Stomach smooth muscle (tissue), 2 donors: ENCODE results near the gene CNTLN.

Source experiments
- H3K27ac ChIP-seq: one replicate; pipeline ENCODE4 v1.7.0; 2013; ENCODE audit warnings: mild to moderate bottlenecking, low read length, inconsistent platforms
- H3K27me3 ChIP-seq, 2 donors: one replicate each; pipeline ENCODE4 v1.7.0; 2013; ENCODE audit warnings: low read length in 2 of 2; ENCODE audit not compliant: insufficient read depth in 2 of 2, control insufficient read depth in 1 of 2
- H3K36me3 ChIP-seq, 2 donors: one replicate each; pipeline ENCODE4 v1.7.0; 2013; ENCODE audit warnings: low read length in 2 of 2; ENCODE audit not compliant: control insufficient read depth in 2 of 2, insufficient read depth in 2 of 2
- H3K4me1 ChIP-seq: one replicate; pipeline ENCODE4 v1.7.0; 2013; ENCODE audit warnings: low read length; ENCODE audit not compliant: control insufficient read depth, insufficient read depth
- H3K4me3 ChIP-seq, 2 donors: one replicate each; pipeline ENCODE4 v1.7.0; 2013; ENCODE audit warnings: low read length in 2 of 2
- H3K9ac ChIP-seq, 2 donors: one replicate each; pipeline ENCODE4 v1.7.0; 2013; ENCODE audit warnings: low read length in 2 of 2, mild to moderate bottlenecking in 1 of 2
- H3K9me3 ChIP-seq, 2 donors: one replicate each; pipeline ENCODE4 v1.7.0; 2013; ENCODE audit warnings: low read length in 2 of 2; ENCODE audit not compliant: control insufficient read depth in 2 of 2
- donor health status: healthy.
- donor health status: Pancreatic carcinoma.

Gene CNTLN

DNA sequence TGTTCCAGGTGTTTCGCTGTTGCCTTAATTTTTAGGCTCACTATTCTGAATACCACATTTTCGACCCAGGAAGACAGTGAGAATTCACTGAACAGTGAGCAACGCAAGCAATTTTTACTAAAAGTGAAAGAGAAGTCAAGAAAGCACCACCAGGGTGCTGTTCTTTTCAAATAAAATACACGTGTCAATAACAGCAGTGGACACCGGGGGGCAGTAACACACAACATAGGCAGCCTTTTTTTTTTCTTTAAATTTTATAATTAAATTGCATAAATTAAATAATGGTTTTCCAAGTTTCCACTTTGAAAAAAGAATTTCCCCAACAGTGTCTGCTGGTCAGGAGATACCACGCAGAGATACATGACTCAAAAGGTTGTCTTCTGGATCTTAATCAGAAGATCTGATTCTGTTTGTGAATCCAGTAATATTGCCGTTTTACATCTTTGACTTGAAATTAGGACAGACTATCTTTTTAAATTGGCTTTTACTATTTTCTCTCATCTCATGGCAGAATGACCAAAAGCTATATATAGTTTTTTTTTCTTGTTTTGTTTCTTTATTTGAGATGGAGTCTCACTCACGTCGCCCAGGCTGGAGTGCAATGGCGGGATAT, 396.9 kb downstream of the CNTLN start:
- Histone ChIP-seq H3K9ac (no peak overlapping the region), H3K4me3 (no peak overlapping the region), H3K36me3 (no peaks in the 10 kb centered on the region), H3K27me3 (no peaks in the 10 kb centered on the region), H3K9me3 (no peaks in the 10 kb centered on the region), H3K27ac (no peak overlapping the region), H3K4me1 (no peaks in the 10 kb centered on the region)

GRCh38 chr9:17532461-17532860, 397.6 kb downstream of the CNTLN start:
- Histone ChIP-seq H3K4me1 (no peaks in the 10 kb centered on the region), H3K9me3 (no peaks in the 10 kb centered on the region), H3K27ac (no peak overlapping the region), H3K9ac (no peak overlapping the region), H3K36me3 (no peaks in the 10 kb centered on the region), H3K27me3 (peaks cover 0 to under 1% of the 10 kb centered on the region in 2 donors), H3K4me3 (no peak overlapping the region)

- Histone ChIP-seq H3K27ac (no peak overlapping the region), H3K9me3 (no peaks in the 10 kb centered on the region), H3K4me3 (no peak overlapping the region), H3K27me3 (peaks cover 0 to 4% of the 10 kb centered on the region in 2 donors), H3K4me1 (no peaks in the 10 kb centered on the region), H3K36me3 (no peaks in the 10 kb centered on the region), H3K9ac (no peak overlapping the region)
These were observed 400.3 kb downstream of the CNTLN start for GRCh38 chr9:17535176-17535575.

GRCh38 chr9:17536027-17536426, 401.2 kb downstream of the CNTLN start:
- H3K27ac ChIP-seq = no peak overlapping the region
- no peaks in the 10 kb centered on the region for H3K4me1 ChIP-seq
- H3K27me3 ChIP-seq = peaks cover 0 to 4% of the 10 kb centered on the region in 2 donors
- H3K4me3 ChIP-seq = no peak overlapping the region
- H3K9me3 ChIP-seq = no peaks in the 10 kb centered on the region
- H3K36me3 ChIP-seq = no peaks in the 10 kb centered on the region
- H3K9ac ChIP-seq = no peak overlapping the region

- Histone ChIP-seq H3K36me3 (no peaks in the 10 kb centered on the region), H3K27me3 (no peaks in the 10 kb centered on the region), H3K4me1 (no peaks in the 10 kb centered on the region), H3K9me3 (peaks cover 4 to 5% of the 10 kb centered on the region in 2 donors), H3K4me3 (no peak overlapping the region), H3K9ac (no peak overlapping the region), H3K27ac (no peak overlapping the region)
These were observed 416.2 kb downstream of the CNTLN start for GRCh38 chr9:17551023-17551422.
